HG03280 (cell line): ENCODE data around the gene ZNF467.

Experiments used
- ATAC-seq: cut with Tn5 transposase; IDR thresholded peaks from one replicate; pipeline ENCODE4 v1.9.1; 2021; ENCODE audit warnings: mild to moderate bottlenecking, moderate library complexity; ENCODE audit not compliant: unreplicated experiment

ZNF467 gene

DNA sequence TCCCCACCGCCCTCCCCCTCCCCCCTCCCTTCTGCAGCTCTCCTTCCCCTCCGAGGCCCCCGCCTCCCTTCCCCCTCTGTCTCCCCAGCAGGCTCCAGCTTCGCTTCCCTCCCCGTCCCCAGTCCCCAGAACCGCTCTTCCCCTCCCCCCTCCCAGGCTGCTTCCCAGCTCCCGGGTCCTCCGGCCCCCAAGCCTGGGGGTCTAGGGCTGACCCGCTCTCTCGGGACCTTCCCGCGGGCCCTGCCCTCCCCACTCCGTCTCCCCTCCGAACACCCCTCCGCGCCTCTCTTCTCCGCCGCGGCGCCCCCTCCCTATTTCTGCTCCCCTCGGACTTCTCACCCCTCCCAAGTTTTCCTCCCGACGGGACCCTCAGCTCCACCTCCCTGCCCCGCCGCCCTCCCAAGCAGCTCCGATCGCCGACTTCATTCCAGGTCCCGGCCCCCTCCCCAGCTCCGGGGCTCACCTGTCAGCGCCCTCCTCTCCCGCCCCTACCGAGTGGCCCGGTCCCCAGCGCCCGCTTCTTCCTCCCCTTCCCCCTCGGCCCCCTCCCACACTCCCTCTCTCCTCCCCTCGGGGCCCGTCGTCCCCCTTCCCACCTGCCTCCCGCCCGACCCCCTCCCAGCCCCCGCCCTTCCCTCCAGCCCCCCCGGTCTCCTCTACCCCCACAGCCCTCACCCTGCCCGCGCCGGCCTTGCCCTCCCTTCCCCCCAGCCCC lies 990 bp downstream of the ZNF467 start:
- no peak for ATAC-seq

DNA sequence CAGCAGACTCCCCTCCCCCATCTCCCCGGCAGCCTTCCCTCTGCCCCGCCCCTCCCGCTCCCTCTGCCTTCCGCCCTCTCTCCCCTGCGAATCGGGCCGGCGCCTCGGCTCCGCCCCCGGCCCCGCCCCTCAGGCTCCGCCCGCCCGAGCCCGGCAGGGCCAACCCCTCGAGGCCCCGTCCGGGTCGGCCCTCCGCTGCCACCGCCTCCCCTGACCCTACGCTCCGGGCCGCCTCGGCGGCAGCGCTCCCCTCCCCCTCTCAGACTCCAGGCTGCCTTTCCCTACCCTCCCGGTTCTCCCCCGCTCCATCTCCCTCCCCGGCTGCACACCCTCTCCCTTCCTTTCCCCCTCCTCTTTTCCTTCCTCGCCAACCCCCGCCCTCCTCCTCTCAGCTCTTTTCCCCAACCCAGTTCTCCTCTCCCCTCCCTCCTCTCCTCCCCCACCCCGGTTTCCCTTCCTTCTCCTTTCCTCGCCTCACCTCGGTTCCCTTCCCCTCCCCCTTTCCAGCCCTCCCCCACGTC lies 1.6 kb downstream of the ZNF467 start:
- ATAC-seq, result peak; percentile 98

DNA sequence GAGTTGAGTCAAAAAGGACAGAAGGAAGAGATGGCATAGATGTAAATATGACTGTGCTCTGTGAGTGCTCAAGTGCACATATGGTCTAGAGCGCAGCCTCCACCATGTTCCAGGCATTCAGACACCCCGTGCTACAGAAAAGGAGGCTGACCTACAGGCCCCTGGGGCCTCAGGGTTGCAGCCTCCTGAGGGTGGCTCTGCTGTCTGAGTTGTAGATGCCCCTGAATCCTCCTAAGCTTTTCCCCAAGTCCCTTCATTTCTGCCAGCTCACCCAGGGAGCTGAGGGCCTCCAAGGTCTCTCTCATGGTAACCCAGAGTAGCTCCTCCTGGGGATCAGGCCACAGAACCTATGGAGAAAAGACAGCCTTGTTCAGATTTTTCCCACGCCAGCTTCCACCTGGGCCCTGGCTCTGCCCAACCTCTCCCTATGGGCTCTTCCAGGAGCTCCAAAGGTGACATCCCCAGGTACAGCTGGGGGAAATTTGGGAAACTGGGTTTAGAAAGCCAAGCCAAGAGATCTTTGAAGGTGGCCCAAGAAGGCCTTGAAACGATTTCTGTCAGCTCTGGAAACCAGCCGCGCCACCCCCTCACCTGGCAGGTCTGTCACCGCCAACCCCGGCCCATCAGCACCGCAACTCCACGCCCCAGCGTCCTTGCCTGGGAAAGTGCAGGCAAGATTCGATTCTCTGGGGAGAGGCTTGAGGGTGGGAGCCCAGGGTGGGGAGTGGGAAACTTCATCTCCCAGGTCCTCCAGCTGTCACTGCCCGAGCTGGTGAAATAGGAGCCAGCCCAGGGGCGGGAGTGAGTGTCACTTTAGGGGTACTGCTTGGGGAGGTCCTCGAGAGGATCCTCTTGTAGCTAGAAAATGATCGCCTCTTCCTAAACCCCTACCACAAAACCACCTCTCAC lies 2.4 kb downstream of the ZNF467 start:
- ATAC-seq, result no peak

DNA sequence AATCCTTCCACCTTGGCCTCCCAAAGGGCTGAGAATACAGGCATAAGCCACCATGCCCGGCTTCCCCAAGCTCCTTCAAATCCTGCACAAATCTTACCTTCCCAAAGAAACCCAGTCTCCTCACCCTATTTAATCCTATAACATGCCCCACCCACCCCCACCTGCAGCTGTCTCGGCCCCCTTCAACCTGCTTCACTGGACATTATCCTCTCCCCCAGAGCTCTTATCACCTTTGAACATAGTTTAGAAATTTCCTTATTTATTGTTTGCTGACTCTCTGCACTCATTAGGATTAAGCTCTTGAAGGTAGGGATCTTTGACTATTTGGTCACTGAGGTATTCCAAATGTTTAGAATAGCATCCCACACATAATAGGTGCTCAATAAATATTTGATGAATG lies 3.5 kb downstream of the ZNF467 start:
- no peak for ATAC-seq

DNA sequence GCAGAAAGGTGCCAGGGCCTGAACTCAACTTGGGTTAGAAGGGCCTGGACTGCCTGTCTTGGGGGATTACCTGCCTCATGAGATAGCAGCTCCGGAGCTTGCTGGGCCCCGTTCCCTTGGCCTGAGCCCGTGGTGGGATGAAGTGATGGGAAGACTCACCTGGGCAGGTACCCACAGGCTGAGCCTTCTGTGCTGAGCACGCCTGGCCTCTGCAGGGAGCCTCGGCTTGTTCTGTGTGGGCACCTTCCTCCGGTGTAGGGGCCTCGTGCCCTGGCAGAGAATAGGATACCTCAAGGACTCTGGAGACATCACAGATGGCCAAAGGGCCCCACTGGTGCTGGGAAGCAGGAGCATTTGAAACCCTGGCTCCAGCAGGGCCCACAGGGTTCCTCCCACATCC lies 4.5 kb downstream of the ZNF467 start:
- no peak for ATAC-seq

DNA sequence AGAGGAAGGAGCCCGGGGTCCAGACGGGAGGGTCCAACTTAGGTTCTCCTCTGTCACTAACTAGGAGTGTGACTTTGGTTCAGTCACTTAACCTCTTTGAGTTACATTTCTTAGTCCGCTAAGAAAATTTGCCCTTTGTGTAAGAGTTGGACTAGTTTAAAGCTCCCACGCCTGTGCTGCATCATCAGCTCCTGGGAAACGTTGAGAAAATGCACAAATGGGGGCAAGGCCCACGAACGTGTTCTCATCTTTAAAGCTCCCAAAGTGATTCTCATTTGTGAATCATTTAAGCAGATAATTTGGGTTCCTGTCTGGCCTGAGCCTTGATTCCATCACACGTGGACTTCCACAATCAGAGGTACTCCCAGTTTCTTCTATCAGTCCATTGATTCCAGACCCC lies 6.3 kb downstream of the ZNF467 start:
- ATAC-seq, result no peak

DNA sequence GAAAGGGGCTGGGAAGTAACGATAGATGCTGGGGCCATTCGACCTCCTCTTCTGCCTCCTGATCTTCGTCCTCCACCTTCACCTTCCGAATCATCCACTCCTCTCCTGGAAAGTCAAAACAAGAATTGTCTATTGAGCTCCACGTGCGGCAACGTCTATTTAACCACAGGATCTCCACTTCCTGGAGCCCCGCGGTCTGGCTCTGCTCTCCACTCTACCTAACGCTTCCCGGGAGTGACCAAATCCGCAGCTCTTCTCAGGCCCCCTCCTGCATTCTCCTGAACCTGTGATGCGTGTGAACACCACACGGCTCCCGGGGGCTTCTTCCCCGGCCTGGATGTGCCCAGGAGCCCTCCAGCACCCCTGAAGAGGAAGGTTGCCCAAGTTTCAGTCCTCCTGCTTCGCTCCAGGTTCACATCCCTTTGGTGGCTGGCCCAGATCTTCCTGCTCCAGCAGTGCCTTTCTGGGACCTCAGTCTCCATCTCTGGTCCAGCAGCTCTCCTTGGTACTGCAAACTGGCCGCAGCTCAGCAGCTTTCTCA lies 7.2 kb downstream of the ZNF467 start:
- ATAC-seq, result no peak

DNA sequence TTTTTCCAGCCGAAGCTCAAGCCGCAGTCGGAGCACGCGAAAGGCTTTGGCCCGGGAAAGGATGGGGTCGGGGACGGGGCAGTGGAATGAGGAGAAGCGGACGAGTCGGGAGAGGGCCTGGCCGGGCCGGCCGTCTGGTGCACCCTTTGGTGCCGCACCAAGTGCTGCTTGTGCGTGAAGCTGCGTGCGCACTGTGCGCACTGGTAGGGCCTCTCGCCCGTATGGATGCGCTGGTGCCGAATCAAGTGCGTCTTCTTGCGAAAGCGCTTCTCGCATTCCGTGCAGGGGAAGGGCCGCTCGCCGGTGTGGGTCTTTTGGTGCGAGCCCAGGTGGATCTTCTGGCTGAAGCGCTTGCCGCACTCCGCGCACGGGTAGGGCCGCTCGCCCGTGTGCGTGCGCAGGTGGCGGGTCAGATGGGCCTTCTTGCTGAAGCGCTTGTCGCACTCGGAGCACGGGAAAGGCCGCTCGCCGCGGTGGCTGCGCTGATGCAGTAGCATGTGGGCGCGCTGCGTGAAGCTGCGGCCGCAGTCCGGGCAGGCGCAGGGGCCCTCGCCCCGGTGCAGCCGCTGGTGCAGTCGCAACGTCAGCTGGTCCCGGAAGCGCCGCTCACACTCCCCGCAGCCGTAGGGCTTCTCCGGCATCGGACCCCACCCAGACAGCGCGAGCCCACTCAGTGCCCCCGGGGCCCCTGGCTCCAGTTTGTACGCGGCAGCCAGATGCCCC lies 7.8 kb downstream of the ZNF467 start:
- no peak for ATAC-seq

DNA sequence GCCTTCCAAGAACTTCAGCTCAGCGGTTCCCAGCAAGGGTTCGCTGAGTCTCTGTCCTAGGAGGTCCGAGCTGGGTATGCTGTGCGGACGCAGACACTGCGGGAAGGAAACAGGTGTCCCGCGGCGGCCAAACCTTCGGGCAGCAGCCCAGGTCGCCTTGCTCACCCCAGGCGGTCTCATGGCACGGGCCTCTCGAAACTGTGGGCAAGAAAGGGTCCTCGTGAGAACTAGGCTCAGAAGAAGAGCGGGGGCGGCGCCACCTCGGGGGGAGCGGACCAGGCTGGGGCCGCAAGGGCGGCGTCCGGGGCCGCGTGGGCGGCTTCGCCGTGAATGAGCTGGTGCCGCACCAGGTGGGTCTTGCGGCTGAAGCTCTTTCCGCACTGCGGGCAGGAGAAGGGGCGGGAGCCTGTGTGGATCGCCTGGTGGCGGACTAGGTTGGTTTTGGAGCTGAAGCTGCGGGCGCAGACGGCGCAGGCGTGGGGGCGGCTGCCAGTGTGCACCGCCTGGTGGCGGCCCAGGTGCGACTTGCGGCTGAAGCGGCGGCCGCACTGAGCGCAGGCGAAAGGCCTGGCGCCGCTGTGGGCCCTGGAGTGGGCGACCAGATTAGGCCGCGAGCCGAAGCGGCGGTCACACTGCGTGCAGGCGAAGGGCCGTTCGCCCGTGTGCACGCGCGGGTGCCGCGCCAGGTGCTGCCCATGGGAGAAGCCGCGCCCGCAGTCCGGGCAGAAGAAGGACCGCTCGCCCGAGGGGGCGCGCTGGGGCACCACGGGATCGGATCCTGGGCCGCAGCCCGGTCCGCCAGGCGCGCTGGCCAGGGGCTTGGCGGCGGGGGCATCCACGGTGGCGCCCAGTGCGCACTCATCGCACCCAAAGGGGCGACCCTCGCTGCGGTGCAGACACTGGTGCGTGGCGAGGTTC lies 8.6 kb downstream of the ZNF467 start:
- ATAC-seq, result no peak

DNA sequence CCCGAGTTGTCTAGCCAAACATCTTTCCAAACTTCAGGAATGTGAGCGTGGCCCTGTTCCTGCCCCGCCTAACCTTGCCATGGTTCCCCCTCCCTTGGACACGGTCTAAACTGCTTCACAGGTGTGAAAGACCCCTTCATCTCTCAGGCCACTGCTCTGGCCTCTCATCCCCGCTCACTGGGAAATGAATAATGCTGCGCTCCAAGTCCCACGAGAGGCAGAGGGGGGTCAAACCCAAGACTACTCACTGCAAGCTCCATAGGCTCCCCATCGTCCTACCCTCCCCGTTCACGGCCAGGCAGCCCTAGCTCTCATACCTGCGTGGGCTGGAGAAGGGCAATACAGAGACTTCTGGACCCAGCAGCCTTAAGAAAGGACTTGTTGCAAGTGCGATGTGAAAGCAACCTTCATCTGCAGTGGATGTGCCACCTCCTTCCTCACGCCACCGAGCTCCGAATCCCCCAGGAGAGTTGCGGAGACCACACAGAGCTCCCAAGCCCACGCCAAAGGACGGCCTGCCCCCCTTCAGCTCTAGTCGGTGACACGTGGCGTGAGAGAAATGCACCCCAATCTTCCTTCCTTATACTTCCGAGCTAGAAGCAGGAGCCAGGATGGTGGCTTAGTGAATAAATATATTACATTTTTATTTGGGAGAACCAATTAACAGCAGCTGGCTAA lies 9.7 kb downstream of the ZNF467 start:
- no peak for ATAC-seq

DNA sequence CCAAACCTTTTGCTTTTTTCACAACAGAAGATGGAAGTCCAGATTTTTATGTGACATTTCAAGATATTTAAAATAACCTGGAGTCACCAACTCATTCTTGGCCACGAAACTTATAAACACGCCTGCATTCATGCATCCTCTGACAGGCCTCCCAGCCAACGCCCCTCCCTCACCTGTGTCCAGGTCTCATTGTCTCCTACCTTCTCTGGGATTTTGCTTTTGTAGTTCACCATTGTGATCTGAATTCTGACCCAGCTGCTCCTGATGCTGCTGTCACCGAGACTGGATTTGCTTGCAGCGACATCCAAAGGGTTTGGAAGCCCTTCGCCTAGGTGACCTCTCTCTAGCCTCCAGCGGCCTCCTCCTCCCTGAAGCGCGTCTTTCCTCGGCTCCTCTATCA lies 10.8 kb downstream of the ZNF467 start:
- no peak for ATAC-seq

DNA sequence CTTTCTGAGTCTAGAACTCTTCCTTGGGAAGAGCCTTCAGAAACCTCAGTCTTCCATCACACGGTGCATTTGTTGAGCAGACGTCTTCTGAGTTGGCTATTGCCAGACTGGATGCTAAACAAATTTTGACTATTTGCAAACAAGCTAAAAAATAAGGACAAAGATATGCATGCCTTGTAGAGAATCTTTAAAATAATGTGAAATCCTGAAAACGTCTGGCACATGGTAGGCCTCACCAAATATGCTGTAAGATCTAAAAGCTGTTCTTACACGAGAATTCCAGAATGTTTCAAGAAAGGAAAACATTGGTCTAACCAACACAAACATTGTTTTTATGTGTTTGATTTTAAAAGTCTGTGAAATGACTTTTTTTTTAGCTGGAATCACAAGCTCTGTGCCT lies 11.3 kb downstream of the ZNF467 start:
- no peak for ATAC-seq

DNA sequence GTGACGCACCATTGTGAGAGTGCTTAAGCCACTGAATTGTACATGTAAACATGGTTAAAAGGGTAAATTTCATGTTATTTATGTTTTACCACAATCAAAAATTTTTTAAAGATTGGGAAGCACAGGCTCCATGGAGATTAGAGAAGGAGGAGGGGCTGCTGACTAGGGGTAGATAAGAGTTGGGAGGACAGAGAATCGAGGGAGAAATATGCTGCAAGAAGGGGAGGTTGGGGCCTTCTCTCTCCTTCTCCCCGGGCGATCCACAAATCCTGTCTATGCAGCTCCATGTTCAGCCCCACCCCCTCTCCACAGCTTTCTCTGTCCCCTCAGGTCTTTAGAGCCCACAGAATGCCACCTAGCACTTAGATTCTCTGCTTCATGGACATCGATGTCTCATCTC lies 12.1 kb downstream of the ZNF467 start:
- no peak for ATAC-seq

DNA sequence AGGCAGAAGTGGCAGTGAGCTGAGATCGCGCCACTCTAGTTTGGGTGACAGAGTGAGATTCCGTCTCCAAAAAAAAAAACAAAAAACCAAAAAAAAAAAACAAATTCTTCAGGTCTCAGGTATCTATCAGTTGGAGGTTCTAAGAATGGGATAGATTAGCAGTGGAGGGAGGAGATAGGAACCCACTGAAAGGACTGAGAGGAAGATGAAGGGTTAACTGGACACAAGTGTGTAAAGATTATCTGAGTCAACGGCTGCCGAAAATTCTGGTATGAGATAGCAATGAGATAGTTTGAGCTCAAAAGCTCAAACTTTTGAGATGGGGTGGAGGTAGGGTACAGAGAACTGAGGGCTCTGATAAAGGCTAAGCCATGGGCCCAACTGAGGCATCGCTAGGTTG lies 12.8 kb downstream of the ZNF467 start:
- ATAC-seq, result no peak

DNA sequence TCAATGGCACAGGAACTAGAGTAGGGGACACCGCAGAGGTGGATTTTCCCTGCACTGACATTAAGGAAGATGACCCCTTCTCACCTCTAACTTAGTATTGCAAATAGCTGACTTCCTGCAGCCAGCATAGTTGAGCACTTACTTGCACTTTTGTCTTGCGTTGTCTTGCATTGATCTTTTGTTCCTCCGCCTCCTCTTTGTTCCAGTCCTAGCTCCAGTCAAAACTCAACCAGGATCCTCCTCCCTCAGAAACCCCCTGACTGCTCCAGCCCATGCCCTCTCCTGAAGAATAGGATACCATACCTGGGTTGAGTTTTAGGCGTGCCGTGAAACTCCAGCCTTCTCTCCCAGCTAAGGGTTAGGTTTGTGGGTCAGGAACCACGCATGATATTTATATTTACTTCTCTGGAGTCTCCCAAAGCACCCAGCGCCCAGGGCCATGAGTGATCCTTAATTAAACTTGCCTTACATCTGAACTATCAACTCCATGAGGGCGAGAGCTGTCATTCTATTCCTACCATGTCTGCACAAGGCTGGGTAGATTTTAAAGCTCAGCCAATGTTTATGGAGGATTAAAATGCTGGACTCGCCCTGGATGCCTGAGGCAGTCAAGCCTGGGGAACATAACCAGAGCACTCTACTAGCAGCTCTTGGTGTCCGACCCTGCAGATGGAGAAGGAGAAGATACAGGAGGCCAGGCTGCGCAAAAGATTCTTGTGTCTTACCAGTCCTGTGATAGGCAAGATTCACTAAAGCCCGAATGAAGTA lies 14.1 kb downstream of the ZNF467 start:
- no peak for ATAC-seq

DNA sequence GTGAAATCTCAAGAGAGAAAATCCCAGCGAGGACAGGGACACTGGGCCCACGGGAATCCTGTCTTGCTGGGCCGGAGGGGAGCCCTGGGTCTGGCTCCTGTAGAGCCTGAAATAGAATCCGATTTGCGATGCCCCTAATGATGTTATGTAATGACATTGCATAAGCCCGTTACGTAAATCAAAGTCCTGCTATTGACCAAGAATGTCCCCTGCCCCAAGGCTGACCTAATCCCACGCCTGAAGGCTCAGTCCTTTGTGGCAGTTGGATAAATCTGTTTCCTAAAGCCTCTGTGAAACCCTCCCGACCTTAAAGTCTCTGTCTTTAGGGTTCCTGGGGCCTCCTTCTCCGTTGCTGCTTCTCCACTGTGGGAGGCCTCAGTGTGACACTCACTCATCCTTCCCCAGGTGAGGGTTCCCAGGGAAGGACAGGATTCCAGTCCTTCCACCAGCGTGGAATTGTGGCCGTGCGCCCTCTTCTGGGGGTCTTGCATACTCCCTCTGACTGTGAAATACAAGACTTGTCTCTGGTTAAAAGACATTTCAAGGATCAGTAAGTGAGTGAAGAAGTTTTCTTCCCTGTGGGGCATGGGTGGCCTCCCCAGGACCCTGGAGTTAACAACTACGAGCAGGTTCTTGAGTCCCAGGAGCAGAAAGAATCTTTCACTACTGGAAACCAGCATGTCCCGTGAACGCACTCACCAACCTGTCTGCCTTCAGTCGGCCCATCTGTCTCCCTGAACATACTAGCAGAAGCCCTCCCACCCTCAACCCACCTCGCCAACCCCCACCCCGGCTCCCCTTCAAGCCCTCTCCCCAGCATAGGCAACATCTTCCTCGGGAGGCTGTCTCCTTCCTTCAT lies 19.8 kb downstream of the ZNF467 start:
- no peak for ATAC-seq

DNA sequence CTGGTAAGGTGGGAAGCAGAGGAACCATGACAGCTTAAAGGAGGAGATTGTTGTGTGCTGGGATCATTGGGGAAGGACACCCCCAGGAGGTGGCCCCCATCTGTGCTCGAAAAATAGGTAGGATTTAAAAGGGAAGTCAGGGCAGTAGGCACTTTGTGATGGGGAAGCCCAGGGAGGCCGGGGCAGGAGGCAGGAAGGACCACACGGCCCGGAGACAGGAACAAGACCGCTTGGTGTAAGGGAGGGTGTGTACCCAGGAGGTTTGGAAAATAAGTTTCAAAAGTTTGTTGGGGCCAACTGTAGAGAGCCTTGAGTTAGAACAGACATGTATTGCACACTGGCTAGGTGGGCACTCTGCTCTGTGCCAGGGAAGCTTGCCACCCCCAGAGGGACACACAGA lies 20.7 kb downstream of the ZNF467 start:
- ATAC-seq, result no peak
